GM19023 (cell line): ENCODE data around the gene ZNF385A.
"Not testable (repeated sequence)": the region's sequence is repeated elsewhere in the genome, so short reads cannot be mapped to it uniquely, and the experiment has no call there.

Experiments
- ATAC-seq: cut with Tn5 transposase; IDR thresholded peaks from one replicate; pipeline ENCODE4 v1.9.1; 2021; ENCODE audit warnings: mild to moderate bottlenecking, moderate library complexity; ENCODE audit not compliant: unreplicated experiment

Gene ZNF385A

GRCh38 chr12:54333420-54334034, 51.0 kb downstream of the ZNF385A start:
- no peak for ATAC-seq

GRCh38 chr12:54331461-54331860, 53.1 kb downstream of the ZNF385A start:
- ATAC-seq, result no peak

GRCh38 chr12:54330442-54330841, 54.1 kb downstream of the ZNF385A start:
- ATAC-seq, result no peak

- no peak for ATAC-seq
Observed at GRCh38 chr12:54329759-54330158, 54.8 kb downstream of the ZNF385A start.

GRCh38 chr12:54328595-54329337, 55.8 kb downstream of the ZNF385A start:
- no peak for ATAC-seq

GRCh38 chr12:54325442-54326109, 59.0 kb downstream of the ZNF385A start:
- not testable (repeated sequence) for ATAC-seq

GRCh38 chr12:54324617-54325441, 59.7 kb downstream of the ZNF385A start, which contains the start of gene COPZ1:
Gene COPZ1, plus strand, starts transcription at chr12:54325131. Its CDS starts 33 bp downstream, at chr12:54325164.
- peak; percentile 98 for ATAC-seq

GRCh38 chr12:54321363-54321762, 63.2 kb downstream of the ZNF385A start:
- no peak for ATAC-seq
